Body of pancreas (tissue), 4 donors: ENCODE results near the gene RFFL. TPM values are rescaled to one million over a fixed set of nuclear protein-coding genes. Genes with fewer than 3 reads are reported as not detected.

Source experiments
- ATAC-seq: fragments of 150-250 bp; one replicate; pipeline ENCODE4 v1.9.1; 2016
- DNase-seq, 4 donors: peaks; one replicate each; pipeline ENCODE4 v3.0.0-alpha.2; 2019
- H3K27ac ChIP-seq, 4 donors: fragments of 200-600 bp; sonication (generic); 1 replicate in 3 of 4; 2 replicates in 1 of 4; pipeline versions ENCODE4 v1.5.1 to v1.6.1; 2016 to 2019; ENCODE audit warnings: mild to moderate bottlenecking in 1 of 4, mixed read lengths in 1 of 4, moderate library complexity in 1 of 4
- H3K27me3 ChIP-seq, 2 donors: fragments of 200-600 bp; sonication (generic); one replicate each; pipeline ENCODE4 v1.6.0; 2016; ENCODE audit warnings: mild to moderate bottlenecking in 1 of 2
- H3K36me3 ChIP-seq, 2 donors: fragments of 200-600 bp; sonication (generic); replicated peaks in 1 of 2; 2 replicates each; pipeline ENCODE4 v1.5.1; 2016; ENCODE audit warnings: low read depth in 2 of 2; ENCODE audit not compliant: insufficient read depth in 1 of 2
- H3K4me1 ChIP-seq: fragments of 200-600 bp; sonication (generic); one replicate; pipeline ENCODE4 v1.6.0; 2016
- H3K4me3 ChIP-seq, 2 donors: fragments of 200-600 bp; sonication (generic); 1 replicate in 1 of 2; 2 replicates in 1 of 2; pipeline ENCODE4 v1.5.1; 2016 to 2019
- H3K9me3 ChIP-seq, 3 donors: fragments of 200-600 bp; sonication (generic); 1 replicate in 2 of 3; 2 replicates in 1 of 3; pipeline ENCODE4 v1.5.1; 2016
- POLR2A ChIP-seq, 3 donors: fragments of 450-650 bp; IDR thresholded peaks; one replicate each; pipeline ENCODE4 v1.6.1; 2016; ENCODE audit warnings: antibody characterized with exemption in 3 of 3, mild to moderate bottlenecking in 2 of 3
- WGBS, 2 donors: methylation state at CpG; one replicate each; pipeline ENCODE4 v1.1.5; 2017; 5-methylcytosine and 5-hydroxymethylcytosine counted together
- intact Hi-C: fragments of 100-400 bp; cut with DNase I; formaldehyde crosslinking; loops from one replicate; pipeline ENCODE4 v1.15.1; 2023
- total RNA-seq, 2 donors: library from RNA; depleted of rRNA; stranded (reverse); fragments of >200 nt; gene quantifications; one replicate each; pipeline ENCODE4 v1.1.0, GENCODE V29; 2016
- TF ChIP-seq, protein P1 (sequence below), 7 experiments: fragments of 450-650 bp in 4 of 7; fragments of 200-600 bp in 3 of 7; sonication (generic) in 3 of 7; IDR thresholded peaks; one replicate each; pipeline ENCODE4 v1.5.1; 2016 to 2019; ENCODE audit warnings: antibody characterized with exemption in 7 of 7

RFFL gene
- total RNA-seq, 2 donors from 2014 or later: 11.9 to 17.8 TPM

DNA sequence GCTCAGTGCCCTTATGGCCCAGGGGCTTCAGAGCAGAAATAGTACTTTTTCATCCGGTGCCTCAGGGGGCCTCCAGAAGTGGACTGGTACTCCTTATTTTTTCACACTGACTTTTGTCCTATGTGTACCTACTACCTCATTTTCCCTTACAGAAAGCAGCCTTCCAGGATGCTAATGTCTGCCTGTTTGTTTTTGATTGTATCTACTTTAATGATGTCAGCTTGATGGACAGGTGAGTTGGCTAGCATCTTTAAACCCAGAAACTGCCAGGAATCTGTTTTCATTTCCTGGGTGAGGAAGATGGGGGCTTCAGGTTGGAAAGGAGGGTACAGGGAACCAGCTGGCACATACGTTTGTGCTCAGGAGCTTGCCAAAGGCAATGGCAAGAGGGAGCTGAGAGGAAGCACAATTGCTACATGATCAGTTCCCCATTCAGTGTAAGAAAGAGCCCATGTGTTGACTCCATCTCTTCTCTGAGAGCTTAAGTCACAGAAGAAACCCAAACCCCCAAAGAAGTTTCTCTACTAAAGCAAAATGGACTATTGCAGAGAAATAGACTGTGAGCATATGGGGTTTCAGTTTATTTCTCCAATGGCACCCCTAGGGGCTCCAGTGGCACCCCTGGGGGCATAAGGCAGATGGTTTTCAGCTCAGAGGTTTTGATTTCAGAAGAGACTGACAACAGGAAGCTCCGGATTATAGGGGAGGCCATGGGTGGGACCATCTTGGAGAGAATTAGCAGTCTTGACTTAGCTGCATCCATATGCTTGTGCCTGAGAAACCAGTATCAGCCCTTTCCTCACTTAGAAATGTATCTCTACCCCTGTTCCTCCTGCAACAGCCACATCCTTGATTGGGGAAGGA is 66.9 kb downstream of the RFFL start:
- H3K27ac ChIP-seq: peak overlapping the region in 3 of 4 donors; percentile 40 to 48 (median 41)

DNA sequence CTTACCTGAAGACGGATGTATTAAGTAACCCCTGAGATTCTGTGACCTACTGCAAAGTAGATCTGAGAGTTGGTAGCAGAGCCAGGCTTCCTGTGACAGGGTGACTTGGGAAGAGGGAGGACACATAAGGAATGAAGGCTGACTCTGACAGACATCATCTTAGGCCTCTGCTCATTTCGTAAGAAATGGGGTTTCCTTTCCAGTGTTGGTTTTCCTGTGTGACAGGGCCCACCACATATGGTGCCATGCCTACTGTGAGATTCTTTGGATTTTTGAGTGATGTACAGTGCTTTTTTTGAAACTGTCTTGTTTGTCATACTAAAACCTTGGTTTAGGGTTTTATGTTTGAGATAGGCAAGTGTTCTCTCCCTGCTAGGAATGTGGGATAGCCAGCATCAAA is 70.5 kb downstream of the RFFL start:
- Histone ChIP-seq H3K4me3 (no peak overlapping the region), H3K9me3 (no peaks in the 10 kb centered on the region), H3K4me1 (peaks cover 16% of the 10 kb centered on the region), H3K27me3 (no peaks in the 10 kb centered on the region), H3K27ac (no peak overlapping the region), H3K36me3 (peaks cover 0 to 7% of the 10 kb centered on the region in 2 donors)
- 60 to 65% methylated on average over 2 of the region's 2 CpGs for WGBS, 2 donors
- no peak for ATAC-seq
- intact Hi-C loops: no loop called here
- DNase-seq: no peak
- TF ChIP-seq, protein P1, sequence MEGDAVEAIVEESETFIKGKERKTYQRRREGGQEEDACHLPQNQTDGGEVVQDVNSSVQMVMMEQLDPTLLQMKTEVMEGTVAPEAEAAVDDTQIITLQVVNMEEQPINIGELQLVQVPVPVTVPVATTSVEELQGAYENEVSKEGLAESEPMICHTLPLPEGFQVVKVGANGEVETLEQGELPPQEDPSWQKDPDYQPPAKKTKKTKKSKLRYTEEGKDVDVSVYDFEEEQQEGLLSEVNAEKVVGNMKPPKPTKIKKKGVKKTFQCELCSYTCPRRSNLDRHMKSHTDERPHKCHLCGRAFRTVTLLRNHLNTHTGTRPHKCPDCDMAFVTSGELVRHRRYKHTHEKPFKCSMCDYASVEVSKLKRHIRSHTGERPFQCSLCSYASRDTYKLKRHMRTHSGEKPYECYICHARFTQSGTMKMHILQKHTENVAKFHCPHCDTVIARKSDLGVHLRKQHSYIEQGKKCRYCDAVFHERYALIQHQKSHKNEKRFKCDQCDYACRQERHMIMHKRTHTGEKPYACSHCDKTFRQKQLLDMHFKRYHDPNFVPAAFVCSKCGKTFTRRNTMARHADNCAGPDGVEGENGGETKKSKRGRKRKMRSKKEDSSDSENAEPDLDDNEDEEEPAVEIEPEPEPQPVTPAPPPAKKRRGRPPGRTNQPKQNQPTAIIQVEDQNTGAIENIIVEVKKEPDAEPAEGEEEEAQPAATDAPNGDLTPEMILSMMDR (IDR thresholded peaks at IDR 0.05): no peak
- TF ChIP-seq POLR2A (IDR thresholded peaks at IDR 0.05): no peak

More for the DNA sequence above, 66.9 kb downstream of the RFFL start:
- 83 to 84% methylated on average over 3 of the region's 3 CpGs for WGBS, 2 donors
- TF ChIP-seq POLR2A (IDR thresholded peaks at IDR 0.05): no peak
- H3K9me3 ChIP-seq: no peaks in the 10 kb centered on the region
- intact Hi-C loops: no loop called here
- DNase-seq (no peak), ATAC-seq (no peak)
- peaks cover 0 to 7% of the 10 kb centered on the region in 2 donors for H3K36me3 ChIP-seq
- no peak overlapping the region for H3K4me3 ChIP-seq
- H3K27me3 ChIP-seq: no peaks in the 10 kb centered on the region
- H3K4me1 ChIP-seq: peaks cover 16% of the 10 kb centered on the region

DNA sequence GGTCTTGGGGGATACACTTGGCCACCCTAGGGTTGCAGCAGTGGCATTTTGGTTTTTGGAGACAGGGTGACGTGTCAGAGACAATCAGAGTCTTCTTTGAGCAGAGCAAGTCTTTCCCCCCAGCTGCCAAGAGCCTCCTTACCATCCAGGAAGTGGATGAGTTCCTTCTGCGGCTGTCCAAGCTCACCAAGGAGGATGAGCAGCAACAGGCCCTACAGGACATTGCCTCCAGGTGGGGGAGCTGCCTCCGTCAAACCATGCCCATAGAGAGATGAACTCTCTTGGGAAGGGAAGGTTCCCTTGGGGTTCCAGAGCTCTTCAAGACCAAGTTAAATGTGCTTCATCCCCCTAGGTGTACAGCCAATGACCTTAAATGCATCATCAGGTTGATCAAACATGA is 71.9 kb downstream of the RFFL start:
- Histone ChIP-seq H3K4me1 (peaks cover 2% of the 10 kb centered on the region), H3K27ac (no peak overlapping the region), H3K36me3 (peaks cover 0 to 7% of the 10 kb centered on the region in 2 donors), H3K27me3 (no peaks in the 10 kb centered on the region), H3K9me3 (no peaks in the 10 kb centered on the region), H3K4me3 (no peak overlapping the region)
- no peak for DNase-seq
- ATAC-seq: no peak
- WGBS, 2 donors: 85 to 93% methylated on average over 2 to 3 of the region's 3 CpGs
- no peak for TF ChIP-seq POLR2A (IDR thresholded peaks at IDR 0.05)
- TF ChIP-seq, protein P1 (IDR thresholded peaks at IDR 0.05): no peak
- intact Hi-C loops: no loop called here

DNA sequence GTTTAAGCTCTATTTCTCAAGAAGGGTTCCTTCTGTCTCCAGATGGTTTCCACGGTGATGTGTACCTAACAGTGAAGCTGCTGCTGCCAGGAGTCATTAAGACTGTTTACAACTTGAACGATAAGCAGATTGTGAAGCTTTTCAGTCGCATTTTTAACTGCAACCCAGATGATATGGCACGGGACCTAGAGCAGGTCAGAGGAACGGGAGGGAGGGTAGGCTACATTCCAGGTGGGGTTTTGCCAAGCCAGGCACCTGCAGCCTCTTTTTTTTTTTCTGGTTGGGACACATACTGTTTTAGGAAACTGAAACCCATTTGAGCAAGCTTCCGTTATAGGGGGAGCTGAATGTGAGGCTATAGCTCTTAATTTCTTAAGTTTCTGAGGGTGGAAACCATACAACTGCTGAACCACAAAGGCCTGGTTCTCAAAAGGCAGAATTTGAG is 72.6 kb downstream of the RFFL start:
- ATAC-seq (peak; percentile 87), DNase-seq (peak in 3 of 4 donors; percentile 57 to 83 (median 82))
- Histone ChIP-seq H3K9me3 (no peaks in the 10 kb centered on the region), H3K4me1 (no peaks in the 10 kb centered on the region), H3K4me3 (no peak overlapping the region), H3K27me3 (no peaks in the 10 kb centered on the region), H3K27ac (peak overlapping the region in 1 of 4 donors; percentile 12), H3K36me3 (peaks cover 0 to 7% of the 10 kb centered on the region in 2 donors)
- TF ChIP-seq, protein P1 (IDR thresholded peaks at IDR 0.05): no peak
- no peak for TF ChIP-seq POLR2A (IDR thresholded peaks at IDR 0.05)
- intact Hi-C loops: no loop called here
- 18 to 20% methylated on average over 6 of the region's 6 CpGs for WGBS, 2 donors

DNA sequence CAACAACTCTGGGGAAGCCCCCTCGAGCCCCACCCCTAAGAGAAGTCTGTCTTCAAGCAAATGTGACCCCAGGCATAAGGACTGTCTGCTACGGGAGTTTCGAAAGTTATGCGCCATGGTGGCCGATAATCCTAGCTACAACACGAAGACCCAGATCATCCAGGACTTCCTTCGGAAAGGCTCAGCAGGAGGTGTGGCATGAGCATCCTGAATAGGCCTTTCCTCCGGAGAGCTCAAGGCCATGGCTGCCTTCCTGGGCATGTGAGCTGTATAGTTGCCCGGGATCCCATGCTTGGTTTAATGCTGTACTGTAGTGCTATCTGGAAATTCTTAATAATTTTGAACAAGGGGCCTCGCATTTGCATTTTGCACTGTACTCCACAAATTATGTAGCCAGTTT is 74.0 kb downstream of the RFFL start:
- Histone ChIP-seq H3K4me3 (no peak overlapping the region), H3K4me1 (no peaks in the 10 kb centered on the region), H3K9me3 (no peaks in the 10 kb centered on the region), H3K27me3 (no peaks in the 10 kb centered on the region), H3K27ac (no peak overlapping the region), H3K36me3 (peaks cover 0 to 7% of the 10 kb centered on the region in 2 donors)
- ATAC-seq (no peak), DNase-seq (no peak)
- TF ChIP-seq POLR2A (IDR thresholded peaks at IDR 0.05): no peak
- TF ChIP-seq, protein P1 (IDR thresholded peaks at IDR 0.05): no peak
- 87 to 92% methylated on average over 10 of the region's 10 CpGs for WGBS, 2 donors
- intact Hi-C loops: no loop called here
